C1 segment of cervical spinal cord (tissue), 14 donors: ENCODE results near the gene DNLZ.
"Not testable (repeated sequence)": the region's sequence is repeated elsewhere in the genome, so short reads cannot be mapped to it uniquely, and the experiment has no call there.

Experiments
- DNase-seq, 14 donors: peaks; one replicate each; lab custom pipeline; 2025; lab: John Stamatoyannopoulos, UW

Gene DNLZ

GRCh38 chr9:136359774-136360718 is 3.5 kb downstream of the DNLZ start:
- DNase-seq, result peak in 1 of 14 donors; percentile 35

GRCh38 chr9:136358888-136359287 is 4.7 kb downstream of the DNLZ start:
- DNase-seq, result no peak

- DNase-seq, result no peak
These were observed 5.5 kb downstream of the DNLZ start for GRCh38 chr9:136358016-136358415.

- no peak for DNase-seq
These were observed 6.3 kb downstream of the DNLZ start for GRCh38 chr9:136357202-136357725.

GRCh38 chr9:136355616-136356557 is 7.7 kb downstream of the DNLZ start:
- DNase-seq, result no peak

GRCh38 chr9:136354592-136355085 is 8.9 kb downstream of the DNLZ start:
- no peak for DNase-seq

GRCh38 chr9:136353757-136354488 is 9.6 kb downstream of the DNLZ start:
- no peak for DNase-seq

GRCh38 chr9:136353088-136353487 is 10.5 kb downstream of the DNLZ start:
- DNase-seq, result no peak

GRCh38 chr9:136352682-136353081 is 10.9 kb downstream of the DNLZ start:
- peak in 1 of 14 donors; percentile 15 for DNase-seq

- DNase-seq, result not testable (repeated sequence)
These were observed 11.7 kb downstream of the DNLZ start for GRCh38 chr9:136351868-136352267.

GRCh38 chr9:136351252-136351800 is 12.2 kb downstream of the DNLZ start:
- DNase-seq, result no peak

- no peak for DNase-seq
These were observed 14.0 kb downstream of the DNLZ start for GRCh38 chr9:136349546-136349945.

GRCh38 chr9:136348691-136349090 is 14.9 kb downstream of the DNLZ start:
- no peak for DNase-seq

GRCh38 chr9:136347472-136348256 is 15.9 kb downstream of the DNLZ start:
- no peak for DNase-seq

GRCh38 chr9:136346927-136347465 is 16.5 kb downstream of the DNLZ start:
- DNase-seq, result peak in 1 of 14 donors; percentile 65

- peak in 1 of 14 donors; percentile 43 for DNase-seq
These were observed 17.4 kb downstream of the DNLZ start for GRCh38 chr9:136346157-136346481.

GRCh38 chr9:136345281-136346156 is 18.0 kb downstream of the DNLZ start:
- DNase-seq, result peak in 13 of 14 donors; percentile 52 to 90 (median 73)

GRCh38 chr9:136344544-136345280 is 18.8 kb downstream of the DNLZ start:
- DNase-seq, result no peak
